Measurements from ENCODE around the gene HOOK1.

- TF ChIP-seq CTCF (IDR thresholded peaks at IDR 0.05) (no peak), ESRRA (CRISPR knock-in tag; IDR thresholded peaks at IDR 0.05; ENCODE audit: borderline replicate concordance) (no peak)
These were observed 87.1 kb downstream of the HOOK1 start for GRCh38 chr1:59901770-59902388.
